ENCODE data around the gene OR13F1. TPM values are rescaled to one million over a fixed set of nuclear protein-coding genes. Genes with fewer than 3 reads are reported as not detected.

Gene OR13F1
- total RNA-seq, 4 donors from 2014 or later = not detected

GRCh38 chr9:104527109-104527508 is 23.0 kb downstream of the OR13F1 start, which contains the start of gene OR13C4:
Gene OR13C4, minus strand, starts transcription at chr9:104527209. Its CDS starts 0 bp downstream, at chr9:104527209.
- H3K9me3 ChIP-seq = peaks cover 0 to 3% (median 0%) of the 10 kb centered on the region in 4 donors
- no peak within 1 kb of the TSS for H3K4me3 ChIP-seq
- no peak for TF ChIP-seq EP300 (IDR thresholded peaks at IDR 0.05)
- no peak for TF ChIP-seq CTCF (IDR thresholded peaks at IDR 0.05)
- no peak for TF ChIP-seq POLR2A (IDR thresholded peaks at IDR 0.05)
- no peak within 1 kb of the TSS for H3K27ac ChIP-seq
- DNase-seq (ENCODE audit: low spot score in 2 of 2) = no peak
- no peaks in the 10 kb centered on the region for H3K4me1 ChIP-seq
- no peaks in the 10 kb centered on the region for H3K36me3 ChIP-seq
- no peaks in the 10 kb centered on the region for H3K27me3 ChIP-seq

GRCh38 chr9:104536756-104537155 is 32.7 kb downstream of the OR13F1 start, which contains the start of gene OR13C3:
Gene OR13C3, minus strand, starts transcription at chr9:104536856. Its CDS starts 133 bp downstream, at chr9:104536723.
- H3K27me3 ChIP-seq = no peaks in the 10 kb centered on the region
- H3K36me3 ChIP-seq = no peaks in the 10 kb centered on the region
- DNase-seq (ENCODE audit: low spot score in 2 of 2) = no peak
- H3K4me3 ChIP-seq = no peak within 1 kb of the TSS
- no peaks in the 10 kb centered on the region for H3K4me1 ChIP-seq
- no peak within 1 kb of the TSS for H3K27ac ChIP-seq
- H3K9me3 ChIP-seq = no peaks in the 10 kb centered on the region
- TF ChIP-seq CTCF (IDR thresholded peaks at IDR 0.05) (no peak), EP300 (IDR thresholded peaks at IDR 0.05) (no peak), POLR2A (IDR thresholded peaks at IDR 0.05) (no peak)
- WGBS, 2 donors = 90 to 93% methylated on average over 5 of the region's 5 CpGs

GRCh38 chr9:104539275-104539674 is 35.2 kb downstream of the OR13F1 start:
- Histone ChIP-seq H3K4me1 (no peaks in the 10 kb centered on the region), H3K4me3 (no peak overlapping the region), H3K27me3 (no peaks in the 10 kb centered on the region), H3K9me3 (no peaks in the 10 kb centered on the region), H3K36me3 (no peaks in the 10 kb centered on the region), H3K27ac (no peak overlapping the region)
- no peak for DNase-seq (ENCODE audit: low spot score in 2 of 2)
- TF ChIP-seq CTCF (IDR thresholded peaks at IDR 0.05) = no peak
- no peak for TF ChIP-seq POLR2A (IDR thresholded peaks at IDR 0.05)
- TF ChIP-seq EP300 (IDR thresholded peaks at IDR 0.05) = no peak
- WGBS, 2 donors = 54 to 63% methylated on average over 1 of the region's 1 CpG

- TF ChIP-seq EP300 (IDR thresholded peaks at IDR 0.05) (no peak), POLR2A (IDR thresholded peaks at IDR 0.05) (no peak), CTCF (IDR thresholded peaks at IDR 0.05) (no peak)
- no peaks in the 10 kb centered on the region for H3K9me3 ChIP-seq
- H3K27ac ChIP-seq = no peak overlapping the region
- no peaks in the 10 kb centered on the region for H3K27me3 ChIP-seq
- WGBS, 2 donors = 91 to 92% methylated on average over 4 of the region's 4 CpGs
- DNase-seq (ENCODE audit: low spot score in 2 of 2) = no peak
- no peaks in the 10 kb centered on the region for H3K36me3 ChIP-seq
- no peak overlapping the region for H3K4me3 ChIP-seq
- no peaks in the 10 kb centered on the region for H3K4me1 ChIP-seq
These were observed 40.6 kb downstream of the OR13F1 start for GRCh38 chr9:104544644-104545043.

GRCh38 chr9:104553261-104553660 is 49.2 kb downstream of the OR13F1 start:
- DNase-seq (ENCODE audit: low spot score in 2 of 2) = no peak
- H3K4me1 ChIP-seq = no peaks in the 10 kb centered on the region
- TF ChIP-seq POLR2A (IDR thresholded peaks at IDR 0.05) = no peak
- TF ChIP-seq CTCF (IDR thresholded peaks at IDR 0.05) = no peak
- TF ChIP-seq EP300 (IDR thresholded peaks at IDR 0.05) = no peak
- H3K9me3 ChIP-seq = peaks cover 0 to 9% (median 0%) of the 10 kb centered on the region in 4 donors
- H3K4me3 ChIP-seq = no peak overlapping the region
- H3K27ac ChIP-seq = no peak overlapping the region
- no peaks in the 10 kb centered on the region for H3K27me3 ChIP-seq
- WGBS, 2 donors = 13 to 16% methylated on average over 1 of the region's 1 CpG
- H3K36me3 ChIP-seq = no peaks in the 10 kb centered on the region

Other genes with a start within 250 kb of the OR13F1 start
- gene OR13C4, start 22.9 kb downstream of the OR13F1 start, total RNA-seq = not detected
- not detected for gene OR13C3, start 32.6 kb downstream of the OR13F1 start, total RNA-seq
- gene OR13C8, start 64.9 kb downstream of the OR13F1 start, total RNA-seq = not detected
- gene OR13C5, start 95.2 kb downstream of the OR13F1 start, total RNA-seq = not detected
- gene OR13C2, start 101.4 kb downstream of the OR13F1 start, total RNA-seq = not detected
- gene OR13C9, start 113.9 kb downstream of the OR13F1 start, total RNA-seq = not detected
- gene OR13D1, start 190.3 kb downstream of the OR13F1 start, total RNA-seq = not detected
- gene NIPSNAP3A, start 243.4 kb downstream of the OR13F1 start, total RNA-seq = 10 to 100 TPM; 10.3 to 28.6 (median 16.6) TPM

Data from tibial nerve (tissue), 4 donors.